Astrocyte (in vitro differentiated cells and primary cell): Measurements from ENCODE around the gene CIROP. TPM values are rescaled to one million over a fixed set of nuclear protein-coding genes. Genes with fewer than 3 reads are reported as not detected.

Experiments
- DNase-seq: peaks from one replicate; pipeline ENCODE4 v3.0.0-alpha.2; 2010; ENCODE audit warnings: low read depth
- FAIRE-seq: peaks from 2 replicates; lab custom pipeline; 2011; peaks lifted over from hg19 to GRCh38; lab: Jason Lieb, UNC
- H2AFZ ChIP-seq: 2 replicates; pipeline ENCODE4 v1.6.0; 2012; ENCODE audit warnings: low read depth, low read length, inconsistent platforms
- H3K27ac ChIP-seq: 2 replicates; pipeline ENCODE4 v1.5.1; 2011; ENCODE audit warnings: low read depth, low read length, inconsistent platforms
- H3K27me3 ChIP-seq: 2 replicates; pipeline ENCODE4 v1.6.0; 2011; ENCODE audit warnings: low read length, inconsistent platforms; ENCODE audit not compliant: insufficient read depth
- H3K36me3 ChIP-seq: 2 replicates; pipeline ENCODE4 v1.5.1; 2011; ENCODE audit warnings: low read length, inconsistent platforms; ENCODE audit not compliant: insufficient read depth
- H3K4me1 ChIP-seq: 2 replicates; pipeline ENCODE4 v1.5.1; 2011; ENCODE audit warnings: low read length, inconsistent platforms; ENCODE audit not compliant: insufficient read depth
- H3K4me2 ChIP-seq: 2 replicates; pipeline ENCODE4 v1.6.0; 2012; ENCODE audit warnings: low read length, inconsistent platforms
- H3K4me3 ChIP-seq: 2 replicates; pipeline ENCODE4 v1.5.1; 2011; ENCODE audit warnings: low read depth, mild to moderate bottlenecking, low read length, inconsistent platforms; ENCODE audit not compliant: insufficient read depth
- H3K79me2 ChIP-seq: 2 replicates; pipeline ENCODE4 v1.6.0; 2012; ENCODE audit warnings: mild to moderate bottlenecking, low read length, inconsistent platforms; ENCODE audit not compliant: insufficient read depth
- H3K9ac ChIP-seq: 2 replicates; pipeline ENCODE4 v1.6.0; 2012; ENCODE audit warnings: mild to moderate bottlenecking, low read length, inconsistent platforms
- H3K9me3 ChIP-seq: 2 replicates; pipeline ENCODE4 v1.5.1; 2012; ENCODE audit warnings: low read depth, mild to moderate bottlenecking, low read length, inconsistent platforms; ENCODE audit not compliant: insufficient read depth
- H4K20me1 ChIP-seq: 2 replicates; pipeline ENCODE4 v1.6.0; 2012; ENCODE audit warnings: low read length, inconsistent platforms; ENCODE audit not compliant: insufficient read depth
- H3K27ac Mint-ChIP-seq: one replicate; pipeline ENCODE4 v1.8.0; 2021; ENCODE audit warnings: mild to moderate bottlenecking, mixed read lengths; ENCODE audit not compliant: unreplicated experiment
- H3K27me3 Mint-ChIP-seq: one replicate; pipeline ENCODE4 v1.8.0; 2021; ENCODE audit warnings: low read depth, mixed read lengths; ENCODE audit not compliant: unreplicated experiment
- H3K36me3 Mint-ChIP-seq: one replicate; pipeline ENCODE4 v1.8.0; 2021; ENCODE audit warnings: low read depth, mixed read lengths; ENCODE audit not compliant: unreplicated experiment
- H3K4me1 Mint-ChIP-seq: one replicate; pipeline ENCODE4 v1.8.0; 2021; ENCODE audit warnings: low read depth, mixed read lengths; ENCODE audit not compliant: unreplicated experiment
- H3K4me3 Mint-ChIP-seq: one replicate; pipeline ENCODE4 v1.8.0; 2021; ENCODE audit warnings: mild to moderate bottlenecking, moderate library complexity, mixed read lengths; ENCODE audit not compliant: unreplicated experiment
- H3K9me3 Mint-ChIP-seq: one replicate; pipeline ENCODE4 v1.8.0; 2021; ENCODE audit warnings: mild to moderate bottlenecking, mixed read lengths; ENCODE audit not compliant: unreplicated experiment
- CTCF ChIP-seq: IDR thresholded peaks from 2 replicates; pipeline ENCODE4 v1.5.1; 2011; ENCODE audit warnings: low read depth, mild to moderate bottlenecking, inconsistent platforms, low read length, moderate library complexity; ENCODE audit not compliant: insufficient read depth
- EZH2 ChIP-seq: IDR thresholded peaks from 2 replicates; pipeline ENCODE4 v1.6.1; 2012; ENCODE audit warnings: mild to moderate bottlenecking, low read length, inconsistent platforms; ENCODE audit not compliant: insufficient read depth
- total RNA-seq: library from RNA; stranded (reverse); gene quantifications from 2 replicates; pipeline ENCODE4 v1.2.1, GENCODE V29; 2021

The CIROP gene
- total RNA-seq, 1 donor from 2014 or later = not detected

GRCh38 chr14:23115039-23115731 lies 10.4 kb upstream of the CIROP start:
- Mint-ChIP-seq H3K4me3 (no peak overlapping the region), H3K27me3 (peaks cover 7% of the 10 kb centered on the region), H3K9me3 (no peaks in the 10 kb centered on the region), H3K27ac (peak overlapping the region; percentile 67), H3K36me3 (peaks cover 1% of the 10 kb centered on the region), H3K4me1 (peaks cover 18% of the 10 kb centered on the region)
- FAIRE-seq = peak; percentile 75
- H3K36me3 ChIP-seq = no peaks in the 10 kb centered on the region
- no peaks in the 10 kb centered on the region for H3K79me2 ChIP-seq
- H3K9ac ChIP-seq = peak overlapping the region; percentile 61
- peak overlapping the region; percentile 71 for H3K4me2 ChIP-seq
- H4K20me1 ChIP-seq = no peaks in the 10 kb centered on the region
- peak overlapping the region; percentile 79 for H3K27ac ChIP-seq
- H3K27me3 ChIP-seq = peaks cover 3% of the 10 kb centered on the region
- H3K9me3 ChIP-seq = no peaks in the 10 kb centered on the region
- peaks cover 27% of the 10 kb centered on the region for H3K4me1 ChIP-seq
- peak; percentile 98 for DNase-seq
- TF ChIP-seq EZH2 (no peak), CTCF (no peak)
- no peak overlapping the region for H3K4me3 ChIP-seq
- H2AFZ ChIP-seq = peak overlapping the region; percentile 38

GRCh38 chr14:23114669-23115038 lies 9.9 kb upstream of the CIROP start:
- peak overlapping the region; percentile 17 for H3K9ac ChIP-seq
- FAIRE-seq (no peak), DNase-seq (no peak)
- Mint-ChIP-seq H3K27ac (peak overlapping the region; percentile 67), H3K4me1 (peaks cover 17% of the 10 kb centered on the region), H3K9me3 (no peaks in the 10 kb centered on the region), H3K27me3 (peaks cover 7% of the 10 kb centered on the region), H3K4me3 (no peak overlapping the region), H3K36me3 (no peaks in the 10 kb centered on the region)
- peak overlapping the region; percentile 7 for H3K4me3 ChIP-seq
- no peak overlapping the region for H2AFZ ChIP-seq
- H3K79me2 ChIP-seq = no peaks in the 10 kb centered on the region
- TF ChIP-seq CTCF (no peak), EZH2 (no peak)
- peaks cover 3% of the 10 kb centered on the region for H3K27me3 ChIP-seq
- peak overlapping the region; percentile 71 for H3K4me2 ChIP-seq
- H3K27ac ChIP-seq = peak overlapping the region; percentile 74
- no peaks in the 10 kb centered on the region for H3K9me3 ChIP-seq
- H4K20me1 ChIP-seq = no peaks in the 10 kb centered on the region
- H3K4me1 ChIP-seq = peaks cover 27% of the 10 kb centered on the region
- no peaks in the 10 kb centered on the region for H3K36me3 ChIP-seq

- Mint-ChIP-seq H3K27me3 (peaks cover 6% of the 10 kb centered on the region), H3K4me1 (peaks cover 17% of the 10 kb centered on the region), H3K4me3 (no peak overlapping the region), H3K36me3 (no peaks in the 10 kb centered on the region), H3K9me3 (no peaks in the 10 kb centered on the region), H3K27ac (no peak overlapping the region)
- TF ChIP-seq EZH2 = no peak
- no peak for TF ChIP-seq CTCF
- Histone ChIP-seq H3K36me3 (no peaks in the 10 kb centered on the region), H3K27ac (no peak overlapping the region), H3K9me3 (no peaks in the 10 kb centered on the region), H3K4me2 (peak overlapping the region; percentile 71), H2AFZ (peak overlapping the region; percentile 29), H3K4me1 (peaks cover 27% of the 10 kb centered on the region), H4K20me1 (no peaks in the 10 kb centered on the region), H3K9ac (peak overlapping the region; percentile 17), H3K79me2 (no peaks in the 10 kb centered on the region), H3K4me3 (no peak overlapping the region), H3K27me3 (peaks cover 3% of the 10 kb centered on the region)
- no peak for DNase-seq
- FAIRE-seq = no peak
Observed at GRCh38 chr14:23114120-23114458, 9.3 kb upstream of the CIROP start.
